HG03460 (cell line): ENCODE measurements around the gene TNS1.

Experiments
- ATAC-seq: cut with Tn5 transposase; IDR thresholded peaks from one replicate; pipeline ENCODE4 v1.9.1; 2021; ENCODE audit not compliant: unreplicated experiment

Gene TNS1

GRCh38 chr2:217983276-217984233 is 19.2 kb downstream of the TNS1 start:
- ATAC-seq: no peak

- ATAC-seq: no peak
Measured at GRCh38 chr2:217981971-217982370, 20.8 kb downstream of the TNS1 start.

GRCh38 chr2:217981084-217981730 is 21.6 kb downstream of the TNS1 start:
- no peak for ATAC-seq

- ATAC-seq: no peak
Measured at GRCh38 chr2:217980591-217980990, 22.2 kb downstream of the TNS1 start.

- ATAC-seq: no peak
Measured at GRCh38 chr2:217980036-217980435, 22.8 kb downstream of the TNS1 start.

- ATAC-seq: no peak
Measured at GRCh38 chr2:217979151-217979811, 23.5 kb downstream of the TNS1 start.

- ATAC-seq: no peak
Measured at GRCh38 chr2:217978536-217979150, 24.2 kb downstream of the TNS1 start.

- no peak for ATAC-seq
Measured at GRCh38 chr2:217977840-217978535, 24.8 kb downstream of the TNS1 start.

GRCh38 chr2:217976301-217976700 is 26.5 kb downstream of the TNS1 start:
- no peak for ATAC-seq

GRCh38 chr2:217975626-217976025 is 27.2 kb downstream of the TNS1 start:
- no peak for ATAC-seq

- no peak for ATAC-seq
Measured at GRCh38 chr2:217974389-217975005, 28.3 kb downstream of the TNS1 start.

- no peak for ATAC-seq
Measured at GRCh38 chr2:217973008-217973787, 29.6 kb downstream of the TNS1 start.

GRCh38 chr2:217972490-217972889 is 30.3 kb downstream of the TNS1 start:
- ATAC-seq: no peak

GRCh38 chr2:217972037-217972436 is 30.8 kb downstream of the TNS1 start:
- no peak for ATAC-seq

GRCh38 chr2:217971166-217971565 is 31.6 kb downstream of the TNS1 start:
- no peak for ATAC-seq

- no peak for ATAC-seq
Measured at GRCh38 chr2:217970206-217970605, 32.6 kb downstream of the TNS1 start.

GRCh38 chr2:217969588-217969987 is 33.2 kb downstream of the TNS1 start:
- ATAC-seq: no peak

GRCh38 chr2:217968023-217968422 is 34.8 kb downstream of the TNS1 start:
- ATAC-seq: no peak

- ATAC-seq: no peak
Measured at GRCh38 chr2:217966423-217967070, 36.2 kb downstream of the TNS1 start.
